HG03354 (cell line): ENCODE data around the gene ARHGEF37.
"Not testable (repeated sequence)": the region's sequence is repeated elsewhere in the genome, so short reads cannot be mapped to it uniquely, and the experiment has no call there.

Source experiments
- ATAC-seq: cut with Tn5 transposase; IDR thresholded peaks from one replicate; pipeline ENCODE4 v1.9.1; 2021; ENCODE audit warnings: mild to moderate bottlenecking; ENCODE audit not compliant: unreplicated experiment, poor library complexity, severe bottlenecking

Gene ARHGEF37

GRCh38 chr5:149640350-149640999 is 59.2 kb downstream of the ARHGEF37 start:
- no peak for ATAC-seq

GRCh38 chr5:149641000-149641576 is 59.8 kb downstream of the ARHGEF37 start:
- no peak for ATAC-seq

- ATAC-seq = no peak
Observed at GRCh38 chr5:149641600-149641999, 60.3 kb downstream of the ARHGEF37 start.

GRCh38 chr5:149643781-149644180 is 62.5 kb downstream of the ARHGEF37 start:
- ATAC-seq = no peak

GRCh38 chr5:149644629-149645028 is 63.3 kb downstream of the ARHGEF37 start:
- ATAC-seq = no peak

GRCh38 chr5:149645236-149645635 is 63.9 kb downstream of the ARHGEF37 start:
- no peak for ATAC-seq

- ATAC-seq = no peak
Observed at GRCh38 chr5:149645725-149646124, 64.4 kb downstream of the ARHGEF37 start.

GRCh38 chr5:149646564-149646963 is 65.3 kb downstream of the ARHGEF37 start:
- no peak for ATAC-seq

- ATAC-seq = no peak
Observed at GRCh38 chr5:149647334-149647733, 66.0 kb downstream of the ARHGEF37 start.

- ATAC-seq = not testable (repeated sequence)
Observed at GRCh38 chr5:149648464-149649393, 67.4 kb downstream of the ARHGEF37 start.

GRCh38 chr5:149649730-149650129 is 68.4 kb downstream of the ARHGEF37 start:
- not testable (repeated sequence) for ATAC-seq

- ATAC-seq = no peak
Observed at GRCh38 chr5:149651686-149652085, 70.4 kb downstream of the ARHGEF37 start.

- ATAC-seq = no peak
Observed at GRCh38 chr5:149652697-149653096, 71.4 kb downstream of the ARHGEF37 start.

GRCh38 chr5:149654231-149654630 is 72.9 kb downstream of the ARHGEF37 start:
- ATAC-seq = no peak

GRCh38 chr5:149654883-149655505 is 73.7 kb downstream of the ARHGEF37 start:
- ATAC-seq = no peak

GRCh38 chr5:149656576-149657182 is 75.4 kb downstream of the ARHGEF37 start:
- ATAC-seq = no peak

- ATAC-seq = no peak
Observed at GRCh38 chr5:149657324-149657723, 76.0 kb downstream of the ARHGEF37 start.

GRCh38 chr5:149658299-149658698 is 77.0 kb downstream of the ARHGEF37 start:
- no peak for ATAC-seq

GRCh38 chr5:149664083-149664482 is 82.8 kb downstream of the ARHGEF37 start:
- no peak for ATAC-seq
